HG02798 (cell line): ENCODE data around the gene TWIST2.

Experiments
- ATAC-seq: cut with Tn5 transposase; IDR thresholded peaks from one replicate; pipeline ENCODE4 v1.9.1; 2021; ENCODE audit warnings: mild to moderate bottlenecking; ENCODE audit not compliant: unreplicated experiment, poor library complexity

TWIST2 gene

GRCh38 chr2:238835726-238836301 is 12.1 kb upstream of the TWIST2 start:
- ATAC-seq: no peak

GRCh38 chr2:238838786-238839327 is 9.0 kb upstream of the TWIST2 start:
- ATAC-seq: no peak

- no peak for ATAC-seq
Measured at GRCh38 chr2:238839428-238839827, 8.5 kb upstream of the TWIST2 start.

- no peak for ATAC-seq
Measured at GRCh38 chr2:238841542-238842164, 6.2 kb upstream of the TWIST2 start.

GRCh38 chr2:238843476-238843875 is 4.4 kb upstream of the TWIST2 start:
- no peak for ATAC-seq

GRCh38 chr2:238845583-238846377 is 2.1 kb upstream of the TWIST2 start:
- no peak for ATAC-seq

- ATAC-seq: no peak
Measured at GRCh38 chr2:238846378-238846627, 1.6 kb upstream of the TWIST2 start.

- no peak for ATAC-seq
Measured at GRCh38 chr2:238846628-238847418, 1.1 kb upstream of the TWIST2 start.

- ATAC-seq: no peak
Measured at GRCh38 chr2:238847419-238847801, 475 bp upstream of the TWIST2 start.

GRCh38 chr2:238848691-238848975 is 748 bp downstream of the TWIST2 start:
- ATAC-seq: no peak

- ATAC-seq: no peak
Measured at GRCh38 chr2:238848976-238849853, 1.3 kb downstream of the TWIST2 start.

- ATAC-seq: no peak
Measured at GRCh38 chr2:238850091-238850490, 2.2 kb downstream of the TWIST2 start.

GRCh38 chr2:238851026-238851425 is 3.1 kb downstream of the TWIST2 start:
- no peak for ATAC-seq

GRCh38 chr2:238851761-238852160 is 3.9 kb downstream of the TWIST2 start:
- no peak for ATAC-seq

GRCh38 chr2:238852206-238852869 is 4.5 kb downstream of the TWIST2 start:
- no peak for ATAC-seq

- ATAC-seq: no peak
Measured at GRCh38 chr2:238853218-238853617, 5.3 kb downstream of the TWIST2 start.

- no peak for ATAC-seq
Measured at GRCh38 chr2:238853721-238854120, 5.8 kb downstream of the TWIST2 start.

GRCh38 chr2:238854246-238854645 is 6.4 kb downstream of the TWIST2 start:
- ATAC-seq: no peak

GRCh38 chr2:238854699-238855229 is 6.9 kb downstream of the TWIST2 start:
- ATAC-seq: no peak
